ENCODE measurements around the gene IRGC. TPM values are rescaled to one million over a fixed set of nuclear protein-coding genes. Genes with fewer than 3 reads are reported as not detected.

IRGC gene
- polyA plus RNA-seq, 2 of the 4 experiments (the other 2 are of a cell fraction), result not detected

DNA sequence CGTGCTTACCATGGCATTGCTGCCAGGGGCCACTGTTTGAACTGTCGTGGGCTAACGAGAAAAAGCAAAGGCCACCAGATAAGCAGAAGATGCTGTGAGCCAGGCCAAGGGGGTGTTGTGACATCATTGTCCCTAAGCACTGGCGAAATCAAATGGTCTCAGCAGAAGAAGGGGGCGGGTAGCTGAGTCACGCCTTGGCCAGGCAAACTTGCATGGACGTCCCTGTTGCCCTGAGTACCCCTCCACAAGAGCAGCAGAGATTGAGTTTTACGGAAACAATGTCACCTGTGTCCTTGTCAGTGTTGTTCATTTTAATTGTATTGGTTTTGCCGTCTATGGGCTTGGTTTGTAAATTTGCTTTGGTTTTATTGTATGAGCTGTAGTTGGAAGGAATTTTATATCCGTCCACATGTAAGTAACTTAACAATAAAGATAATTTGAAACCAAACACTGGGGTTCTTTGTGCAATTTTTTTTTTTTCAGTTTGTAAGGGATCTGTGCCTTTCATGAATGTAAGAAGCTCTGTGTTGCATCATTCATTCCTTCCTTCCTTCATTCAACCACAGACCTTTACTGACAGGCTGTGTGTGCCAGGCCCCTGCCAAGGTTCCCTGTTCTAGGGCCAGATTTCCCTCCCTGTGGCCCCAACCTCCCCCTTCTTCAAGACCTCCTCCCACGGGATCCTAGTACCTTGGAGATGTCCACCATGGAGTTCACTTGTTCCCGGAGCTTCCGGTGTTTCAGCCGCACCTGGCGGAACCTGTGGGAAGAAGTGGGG is 52.6 kb downstream of the IRGC start:
- H3K4me2 ChIP-seq, result no peak overlapping the region
- FAIRE-seq, result no peak
- POLR2A ChIA-PET, result interaction anchor here (1.4 kb wide), 1 partner anchor 14 kb away, joined by 5 read pairs; the partner anchor contains the start of gene SMG9

DNA sequence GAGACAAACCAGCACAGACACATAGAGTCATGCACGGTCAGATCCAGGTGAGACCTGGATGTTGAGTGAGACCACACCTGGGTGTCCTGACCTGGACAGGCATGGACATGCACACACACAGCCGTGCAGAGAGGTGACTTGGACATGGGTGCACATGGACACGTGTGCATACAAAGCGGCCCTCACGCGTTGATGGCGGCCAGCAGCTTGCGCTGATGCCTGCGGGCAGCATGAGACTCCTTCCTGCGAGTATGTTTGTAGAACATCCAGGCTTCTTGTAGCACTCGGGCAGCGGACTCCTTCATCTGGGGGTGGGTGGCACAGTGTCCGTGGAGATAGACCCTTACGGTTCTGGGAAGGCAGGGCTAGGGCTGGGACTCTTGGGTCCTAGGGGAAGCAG is 53.4 kb downstream of the IRGC start:
- TF ChIP-seq ZNF302 (CRISPR knock-in tag; IDR thresholded peaks at IDR 0.05), result no peak
- TF ChIP-seq BHLHE40 (IDR thresholded peaks at IDR 0.05; ENCODE audit: low read depth, low read length), result no peak
- TF ChIP-seq POLR2AphosphoS2 (conservative IDR thresholded peaks at IDR 0.05; ENCODE audit: low read length), result no peak
- TF ChIP-seq NPAS2 (CRISPR knock-in tag; IDR thresholded peaks at IDR 0.05; ENCODE audit: borderline replicate concordance), result no peak
- TF ChIP-seq JUNB (IDR thresholded peaks at IDR 0.05), result no peak
- TF ChIP-seq PHF8 (IDR thresholded peaks at IDR 0.05; ENCODE audit: borderline replicate concordance, low read depth), result no peak
- TF ChIP-seq CHD2 (IDR thresholded peaks at IDR 0.05; ENCODE audit: low read length, partially characterized antibody), result no peak
- no peak for TF ChIP-seq HOXA7 (CRISPR knock-in tag; IDR thresholded peaks at IDR 0.05)
- no peak for TF ChIP-seq NR3C1 (IDR thresholded peaks at IDR 0.05)
- no peak for TF ChIP-seq NFE2L2 (conservative IDR thresholded peaks at IDR 0.05; ENCODE audit: low read length)
- TF ChIP-seq, protein P1, sequence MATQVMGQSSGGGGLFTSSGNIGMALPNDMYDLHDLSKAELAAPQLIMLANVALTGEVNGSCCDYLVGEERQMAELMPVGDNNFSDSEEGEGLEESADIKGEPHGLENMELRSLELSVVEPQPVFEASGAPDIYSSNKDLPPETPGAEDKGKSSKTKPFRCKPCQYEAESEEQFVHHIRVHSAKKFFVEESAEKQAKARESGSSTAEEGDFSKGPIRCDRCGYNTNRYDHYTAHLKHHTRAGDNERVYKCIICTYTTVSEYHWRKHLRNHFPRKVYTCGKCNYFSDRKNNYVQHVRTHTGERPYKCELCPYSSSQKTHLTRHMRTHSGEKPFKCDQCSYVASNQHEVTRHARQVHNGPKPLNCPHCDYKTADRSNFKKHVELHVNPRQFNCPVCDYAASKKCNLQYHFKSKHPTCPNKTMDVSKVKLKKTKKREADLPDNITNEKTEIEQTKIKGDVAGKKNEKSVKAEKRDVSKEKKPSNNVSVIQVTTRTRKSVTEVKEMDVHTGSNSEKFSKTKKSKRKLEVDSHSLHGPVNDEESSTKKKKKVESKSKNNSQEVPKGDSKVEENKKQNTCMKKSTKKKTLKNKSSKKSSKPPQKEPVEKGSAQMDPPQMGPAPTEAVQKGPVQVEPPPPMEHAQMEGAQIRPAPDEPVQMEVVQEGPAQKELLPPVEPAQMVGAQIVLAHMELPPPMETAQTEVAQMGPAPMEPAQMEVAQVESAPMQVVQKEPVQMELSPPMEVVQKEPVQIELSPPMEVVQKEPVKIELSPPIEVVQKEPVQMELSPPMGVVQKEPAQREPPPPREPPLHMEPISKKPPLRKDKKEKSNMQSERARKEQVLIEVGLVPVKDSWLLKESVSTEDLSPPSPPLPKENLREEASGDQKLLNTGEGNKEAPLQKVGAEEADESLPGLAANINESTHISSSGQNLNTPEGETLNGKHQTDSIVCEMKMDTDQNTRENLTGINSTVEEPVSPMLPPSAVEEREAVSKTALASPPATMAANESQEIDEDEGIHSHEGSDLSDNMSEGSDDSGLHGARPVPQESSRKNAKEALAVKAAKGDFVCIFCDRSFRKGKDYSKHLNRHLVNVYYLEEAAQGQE (IDR thresholded peaks at IDR 0.05), result no peak
- no peak for TF ChIP-seq POLR2A (IDR thresholded peaks at IDR 0.05; ENCODE audit: low read length)
- TF ChIP-seq EHF (CRISPR knock-in tag; IDR thresholded peaks at IDR 0.05), result no peak
- Histone ChIP-seq H3K4me2 (no peak overlapping the region), H3K27ac (no peak overlapping the region), H3K9me3 (no peaks in the 10 kb centered on the region), H3K4me1 (peaks cover 26% of the 10 kb centered on the region), H3K4me3 (no peak overlapping the region)
- ChIA-PET POLR2A (interaction anchor here (1.4 kb wide), 1 partner anchor 15 kb away, joined by 5 read pairs; the partner anchor contains the start of gene SMG9), CTCF (interaction anchor here (0.9 to 22.3 kb wide), 6 partner anchors 8 to 142 kb away, joined by 3 to 565 read pairs (median 51); partner anchors contain the start of genes KCNN4 and SMG9)
- 90% methylated on average over 14 of the region's 14 CpGs for WGBS (ENCODE audit: missing lambda C conversion rate)
- no peak for DNase-seq (ENCODE audit: low read depth in 1 of 2, low spot score in 1 of 2)
- ATAC-seq, result no peak
- FAIRE-seq, result no peak

More for the DNA sequence above, 52.6 kb downstream of the IRGC start:
- CTCF ChIA-PET, result interaction anchor here (0.9 to 22.3 kb wide), 8 partner anchors 9 to 141 kb away, joined by 3 to 565 read pairs (median 6); partner anchors contain the start of genes KCNN4, PLAUR and SMG9
- DNase-seq (ENCODE audit: low read depth in 1 of 2, low spot score in 1 of 2) (no peak), ATAC-seq (no peak)
- Histone ChIP-seq H3K27ac (no peak overlapping the region), H3K4me1 (peaks cover 34% of the 10 kb centered on the region), H3K9me3 (no peaks in the 10 kb centered on the region), H3K4me3 (no peak overlapping the region)
- WGBS (ENCODE audit: missing lambda C conversion rate), result 81% methylated on average over 15 of the region's 15 CpGs
- TF ChIP-seq ZNF302 (CRISPR knock-in tag; IDR thresholded peaks at IDR 0.05) (no peak), TP53 (CRISPR knock-in tag; IDR thresholded peaks at IDR 0.05) (no peak)
- TF ChIP-seq, protein P2, sequence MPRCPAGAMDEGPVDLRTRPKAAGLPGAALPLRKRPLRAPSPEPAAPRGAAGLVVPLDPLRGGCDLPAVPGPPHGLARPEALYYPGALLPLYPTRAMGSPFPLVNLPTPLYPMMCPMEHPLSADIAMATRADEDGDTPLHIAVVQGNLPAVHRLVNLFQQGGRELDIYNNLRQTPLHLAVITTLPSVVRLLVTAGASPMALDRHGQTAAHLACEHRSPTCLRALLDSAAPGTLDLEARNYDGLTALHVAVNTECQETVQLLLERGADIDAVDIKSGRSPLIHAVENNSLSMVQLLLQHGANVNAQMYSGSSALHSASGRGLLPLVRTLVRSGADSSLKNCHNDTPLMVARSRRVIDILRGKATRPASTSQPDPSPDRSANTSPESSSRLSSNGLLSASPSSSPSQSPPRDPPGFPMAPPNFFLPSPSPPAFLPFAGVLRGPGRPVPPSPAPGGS (IDR thresholded peaks at IDR 0.05), result no peak

Other genes starting within 250 kb of the IRGC start
- gene PHLDB3, start 211.3 kb upstream of the IRGC start, polyA plus RNA-seq (2011; rRNA removed), result 4.4 and 5.5 TPM in 2 replicates
- gene PHLDB3, start 211.3 kb upstream of the IRGC start, polyA plus RNA-seq (2017; fragmentation: RNase III; extraction: RNeasy Plus Mini Kit Qiagen cat#74134 plus additional on column Dnase treatment), result 10.1 to 12.0 TPM (median 12.0 TPM) in 3 replicates
- 58.9 and 75.6 TPM in 2 replicates for gene ETHE1, start 188.9 kb upstream of the IRGC start, polyA plus RNA-seq (2011; rRNA removed)
- gene ETHE1, start 188.9 kb upstream of the IRGC start, polyA plus RNA-seq (2017; fragmentation: RNase III; extraction: RNeasy Plus Mini Kit Qiagen cat#74134 plus additional on column Dnase treatment), result 31.2 to 38.6 TPM (median 37.3 TPM) in 3 replicates
- 0.09 and 0.38 TPM in 2 replicates for gene ZNF575, start 182.9 kb upstream of the IRGC start, polyA plus RNA-seq (2011; rRNA removed)
- 1.4 to 2.2 TPM (median 1.5 TPM) in 3 replicates for gene ZNF575, start 182.9 kb upstream of the IRGC start, polyA plus RNA-seq (2017; fragmentation: RNase III; extraction: RNeasy Plus Mini Kit Qiagen cat#74134 plus additional on column Dnase treatment)
- 31.9 and 32.0 TPM in 2 replicates for gene XRCC1, start 140.5 kb upstream of the IRGC start, polyA plus RNA-seq (2011; rRNA removed)
- 55.1 to 62.3 TPM (median 55.2 TPM) in 3 replicates for gene XRCC1, start 140.5 kb upstream of the IRGC start, polyA plus RNA-seq (2017; fragmentation: RNase III; extraction: RNeasy Plus Mini Kit Qiagen cat#74134 plus additional on column Dnase treatment)
- 0.12 TPM in 1 of 2 replicates, not detected in the other for gene PINLYP, start 140.3 kb upstream of the IRGC start, polyA plus RNA-seq (2011; rRNA removed)
- 0.27 to 0.37 TPM (median 0.28 TPM) in 3 replicates for gene PINLYP, start 140.3 kb upstream of the IRGC start, polyA plus RNA-seq (2017; fragmentation: RNase III; extraction: RNeasy Plus Mini Kit Qiagen cat#74134 plus additional on column Dnase treatment)
- 10.0 and 14.2 TPM in 2 replicates for gene IRGQ, start 119.9 kb upstream of the IRGC start, polyA plus RNA-seq (2011; rRNA removed)
- gene IRGQ, start 119.9 kb upstream of the IRGC start, polyA plus RNA-seq (2017; fragmentation: RNase III; extraction: RNeasy Plus Mini Kit Qiagen cat#74134 plus additional on column Dnase treatment), result 6.3 to 6.5 TPM (median 6.4 TPM) in 3 replicates
- 10.6 and 11.2 TPM in 2 replicates for gene ZNF576, start 119.5 kb upstream of the IRGC start, polyA plus RNA-seq (2011; rRNA removed)
- 15.4 to 16.8 TPM (median 16.5 TPM) in 3 replicates for gene ZNF576, start 119.5 kb upstream of the IRGC start, polyA plus RNA-seq (2017; fragmentation: RNase III; extraction: RNeasy Plus Mini Kit Qiagen cat#74134 plus additional on column Dnase treatment)
- 0.41 and 0.47 TPM in 2 replicates for gene SRRM5, start 104.0 kb upstream of the IRGC start, polyA plus RNA-seq (2011; rRNA removed)
- gene SRRM5, start 104.0 kb upstream of the IRGC start, polyA plus RNA-seq (2017; fragmentation: RNase III; extraction: RNeasy Plus Mini Kit Qiagen cat#74134 plus additional on column Dnase treatment), result 0.44 to 0.55 TPM (median 0.50 TPM) in 3 replicates
- 19.3 and 22.9 TPM in 2 replicates for gene ZNF428, start 96.4 kb upstream of the IRGC start, polyA plus RNA-seq (2011; rRNA removed)
- 47.7 to 58.5 TPM (median 52.4 TPM) in 3 replicates for gene ZNF428, start 96.4 kb upstream of the IRGC start, polyA plus RNA-seq (2017; fragmentation: RNase III; extraction: RNeasy Plus Mini Kit Qiagen cat#74134 plus additional on column Dnase treatment)
- gene CADM4, start 76.2 kb upstream of the IRGC start, polyA plus RNA-seq (2011; rRNA removed), result 4.2 and 4.7 TPM in 2 replicates
- gene CADM4, start 76.2 kb upstream of the IRGC start, polyA plus RNA-seq (2017; fragmentation: RNase III; extraction: RNeasy Plus Mini Kit Qiagen cat#74134 plus additional on column Dnase treatment), result 8.8 to 10.1 TPM (median 9.2 TPM) in 3 replicates
- 48.6 and 55.3 TPM in 2 replicates for gene PLAUR, start 45.9 kb upstream of the IRGC start, polyA plus RNA-seq (2011; rRNA removed)
- 27.4 to 29.0 TPM (median 28.3 TPM) in 3 replicates for gene PLAUR, start 45.9 kb upstream of the IRGC start, polyA plus RNA-seq (2017; fragmentation: RNase III; extraction: RNeasy Plus Mini Kit Qiagen cat#74134 plus additional on column Dnase treatment)
- gene SMG9, start 38.9 kb downstream of the IRGC start, polyA plus RNA-seq (2011; rRNA removed), result 14.2 and 24.4 TPM in 2 replicates
- 44.2 to 47.3 TPM (median 46.7 TPM) in 3 replicates for gene SMG9, start 38.9 kb downstream of the IRGC start, polyA plus RNA-seq (2017; fragmentation: RNase III; extraction: RNeasy Plus Mini Kit Qiagen cat#74134 plus additional on column Dnase treatment)
- gene KCNN4, start 64.9 kb downstream of the IRGC start, polyA plus RNA-seq (2011; rRNA removed), result 15.7 and 20.7 TPM in 2 replicates
- gene KCNN4, start 64.9 kb downstream of the IRGC start, polyA plus RNA-seq (2017; fragmentation: RNase III; extraction: RNeasy Plus Mini Kit Qiagen cat#74134 plus additional on column Dnase treatment), result 16.9 to 21.0 TPM (median 20.7 TPM) in 3 replicates
- gene LYPD5, start 86.4 kb downstream of the IRGC start, polyA plus RNA-seq (2011; rRNA removed), result 0.12 and 0.16 TPM in 2 replicates
- gene LYPD5, start 86.4 kb downstream of the IRGC start, polyA plus RNA-seq (2017; fragmentation: RNase III; extraction: RNeasy Plus Mini Kit Qiagen cat#74134 plus additional on column Dnase treatment), result 0.09 to 0.22 TPM (median 0.18 TPM) in 3 replicates
- 5.1 and 8.9 TPM in 2 replicates for gene ZNF283, start 111.2 kb downstream of the IRGC start, polyA plus RNA-seq (2011; rRNA removed)
- gene ZNF283, start 111.2 kb downstream of the IRGC start, polyA plus RNA-seq (2017; fragmentation: RNase III; extraction: RNeasy Plus Mini Kit Qiagen cat#74134 plus additional on column Dnase treatment), result 5.2 to 6.1 TPM (median 5.6 TPM) in 3 replicates
- gene ZNF404, start 167.9 kb downstream of the IRGC start, polyA plus RNA-seq (2011; rRNA removed), result 1.2 and 1.4 TPM in 2 replicates
- 0.75 to 1.1 TPM (median 0.89 TPM) in 3 replicates for gene ZNF404, start 167.9 kb downstream of the IRGC start, polyA plus RNA-seq (2017; fragmentation: RNase III; extraction: RNeasy Plus Mini Kit Qiagen cat#74134 plus additional on column Dnase treatment)
- gene ZNF45, start 219.2 kb downstream of the IRGC start, polyA plus RNA-seq (2011; rRNA removed), result 19.9 and 20.9 TPM in 2 replicates
- 13.3 to 15.1 TPM (median 14.8 TPM) in 3 replicates for gene ZNF45, start 219.2 kb downstream of the IRGC start, polyA plus RNA-seq (2017; fragmentation: RNase III; extraction: RNeasy Plus Mini Kit Qiagen cat#74134 plus additional on column Dnase treatment)
- 1.6 and 2.4 TPM in 2 replicates for gene ZNF221, start 235.2 kb downstream of the IRGC start, polyA plus RNA-seq (2011; rRNA removed)
- gene ZNF221, start 235.2 kb downstream of the IRGC start, polyA plus RNA-seq (2017; fragmentation: RNase III; extraction: RNeasy Plus Mini Kit Qiagen cat#74134 plus additional on column Dnase treatment), result 1.2 to 2.3 TPM (median 1.6 TPM) in 3 replicates